Measurements from ENCODE around the gene MAGEA9. TPM values are rescaled to one million over a fixed set of nuclear protein-coding genes. Genes with fewer than 3 reads are reported as not detected.

MAGEA9 gene
- total RNA-seq, 3 donors from 2014 or later: not detected

DNA sequence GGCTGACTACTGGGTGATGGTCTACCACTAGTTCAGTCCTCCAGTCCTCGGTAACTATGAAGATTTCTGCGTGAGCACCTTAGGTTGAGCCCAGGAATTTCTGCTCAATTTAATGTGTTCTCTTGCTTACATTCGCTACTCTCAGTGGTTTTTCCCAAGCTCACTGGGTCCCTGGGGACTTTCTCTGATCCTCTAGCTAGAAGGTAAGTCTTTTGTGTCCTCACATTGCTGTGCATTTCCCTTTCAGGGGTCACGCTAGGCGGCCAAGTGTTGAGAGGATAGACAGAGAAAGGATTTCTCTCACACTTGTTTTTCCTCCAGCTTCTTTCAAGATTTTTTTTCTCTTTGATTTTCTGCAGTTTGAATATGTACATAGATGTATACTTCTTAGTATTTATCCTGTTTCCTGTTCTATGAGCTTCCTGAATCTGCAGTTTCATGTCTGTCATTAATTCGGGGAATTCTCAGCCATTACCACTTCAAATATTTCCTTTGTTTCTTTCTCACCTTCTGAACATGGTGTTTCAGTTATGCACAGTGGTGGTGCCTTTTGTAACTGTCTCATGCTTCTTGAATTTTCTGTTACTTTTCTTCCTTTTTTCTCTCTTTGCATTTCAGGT lies 17.5 kb downstream of the MAGEA9 start:
- H3K27me3 ChIP-seq: no peaks in the 10 kb centered on the region
- intact Hi-C loops (cut with DNase I; ENCODE audit: low total_unique reads): no loop called here
- no peak overlapping the region for H3K4me3 ChIP-seq
- DNase-seq (ENCODE audit: low spot score in 2 of 2): no peak
- H3K4me1 ChIP-seq: no peaks in the 10 kb centered on the region
- no peak for TF ChIP-seq POLR2A (IDR thresholded peaks at IDR 0.05)
- TF ChIP-seq CTCF (IDR thresholded peaks at IDR 0.05): no peak
- TF ChIP-seq POLR2AphosphoS5 (IDR thresholded peaks at IDR 0.05): no peak
- H3K27ac ChIP-seq: no peak overlapping the region
- no peaks in the 10 kb centered on the region for H3K36me3 ChIP-seq
- H3K9me3 ChIP-seq: no peaks in the 10 kb centered on the region

DNA sequence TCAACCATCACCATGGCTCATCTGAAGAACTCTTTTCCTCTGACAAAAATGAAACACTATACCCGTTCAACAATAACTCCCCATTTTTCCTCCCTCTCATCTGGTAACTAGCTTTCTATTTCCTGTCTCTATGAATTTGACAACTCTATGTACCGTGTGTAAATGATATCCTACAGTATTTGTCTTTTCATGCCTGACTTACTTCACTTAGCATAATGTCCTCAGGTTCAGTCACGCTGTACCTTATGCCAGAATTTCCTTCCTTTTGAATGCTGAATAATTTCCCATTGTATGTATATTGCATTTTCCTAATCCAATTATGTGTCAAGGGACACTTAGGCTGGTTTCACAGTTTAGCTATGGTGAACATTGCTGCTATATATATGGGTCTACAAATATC lies 18.2 kb downstream of the MAGEA9 start:
- Histone ChIP-seq H3K27me3 (no peaks in the 10 kb centered on the region), H3K27ac (no peak overlapping the region), H3K4me1 (no peaks in the 10 kb centered on the region), H3K9me3 (no peaks in the 10 kb centered on the region), H3K36me3 (no peaks in the 10 kb centered on the region), H3K4me3 (no peak overlapping the region)
- no peak for DNase-seq (ENCODE audit: low spot score in 2 of 2)
- intact Hi-C loops (cut with DNase I; ENCODE audit: low total_unique reads): no loop called here
- TF ChIP-seq CTCF (IDR thresholded peaks at IDR 0.05) (no peak), POLR2A (IDR thresholded peaks at IDR 0.05) (no peak), POLR2AphosphoS5 (IDR thresholded peaks at IDR 0.05) (no peak)

DNA sequence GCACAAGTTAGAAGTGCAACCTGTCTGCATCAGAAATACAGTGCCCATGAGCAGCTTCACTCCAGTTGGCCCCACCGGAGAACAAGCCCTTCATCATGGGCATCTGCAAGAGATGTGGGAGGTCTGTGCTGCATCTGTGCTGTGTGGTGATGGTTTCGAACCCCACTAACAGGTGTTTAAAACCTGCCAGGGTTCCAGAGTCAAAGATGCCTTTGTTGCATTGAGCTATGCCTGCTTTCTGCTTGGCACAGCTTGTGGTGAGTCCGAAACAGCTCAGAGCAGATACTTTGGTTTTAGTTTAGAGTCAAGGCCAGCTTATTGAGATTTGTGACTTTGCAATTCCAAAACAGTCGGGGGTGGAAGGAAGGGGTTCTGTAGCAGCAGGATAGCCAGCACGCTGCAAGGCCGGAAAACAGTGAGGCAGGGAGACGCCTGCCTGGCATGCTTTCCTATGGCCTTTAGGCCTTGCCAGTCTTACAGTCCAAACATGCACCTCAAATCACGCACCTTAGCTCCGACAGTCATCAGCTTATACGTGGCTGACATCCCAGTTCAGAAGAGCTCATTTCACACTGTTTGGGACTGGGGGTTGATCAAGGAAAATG lies 21.8 kb downstream of the MAGEA9 start:
- Histone ChIP-seq H3K9me3 (no peaks in the 10 kb centered on the region), H3K4me1 (no peaks in the 10 kb centered on the region), H3K27me3 (peaks cover 0 to 5% of the 10 kb centered on the region in 2 donors), H3K4me3 (no peak overlapping the region), H3K36me3 (no peaks in the 10 kb centered on the region), H3K27ac (no peak overlapping the region)
- intact Hi-C loops (cut with DNase I; ENCODE audit: low total_unique reads): no loop called here
- no peak for TF ChIP-seq POLR2AphosphoS5 (IDR thresholded peaks at IDR 0.05)
- TF ChIP-seq POLR2A (IDR thresholded peaks at IDR 0.05): no peak
- no peak for TF ChIP-seq CTCF (IDR thresholded peaks at IDR 0.05)
- no peak for DNase-seq (ENCODE audit: low spot score in 2 of 2)

- TF ChIP-seq CTCF (IDR thresholded peaks at IDR 0.05) (no peak), POLR2A (IDR thresholded peaks at IDR 0.05) (no peak), POLR2AphosphoS5 (IDR thresholded peaks at IDR 0.05) (no peak)
- intact Hi-C loops (cut with DNase I; ENCODE audit: low total_unique reads): no loop called here
- Histone ChIP-seq H3K27me3 (peaks cover 0 to 5% of the 10 kb centered on the region in 2 donors), H3K36me3 (no peaks in the 10 kb centered on the region), H3K9me3 (no peaks in the 10 kb centered on the region), H3K4me1 (no peaks in the 10 kb centered on the region), H3K4me3 (no peak overlapping the region), H3K27ac (no peak overlapping the region)
- no peak for DNase-seq (ENCODE audit: low spot score in 2 of 2)
These were observed 22.4 kb downstream of the MAGEA9 start for GRCh38 chrX:149804102-149804501.

- intact Hi-C loops (cut with DNase I; ENCODE audit: low total_unique reads): no loop called here
These were observed 26.2 kb downstream of the MAGEA9 start for GRCh38 chrX:149807747-149808458.

More at GRCh38 chrX:149807747-149808458, 26.2 kb downstream of the MAGEA9 start:
- Histone ChIP-seq H3K9me3 (no peaks in the 10 kb centered on the region), H3K4me1 (no peaks in the 10 kb centered on the region), H3K27me3 (peaks cover 0 to 10% of the 10 kb centered on the region in 2 donors), H3K36me3 (no peaks in the 10 kb centered on the region), H3K4me3 (no peak overlapping the region), H3K27ac (no peak overlapping the region)
- DNase-seq (ENCODE audit: low spot score in 2 of 2): no peak
- TF ChIP-seq CTCF (IDR thresholded peaks at IDR 0.05) (no peak), POLR2AphosphoS5 (IDR thresholded peaks at IDR 0.05) (no peak), POLR2A (IDR thresholded peaks at IDR 0.05) (no peak)
